Renal pelvis (tissue), 12 donors: ENCODE data around the gene OR2H2. TPM values are rescaled to one million over a fixed set of nuclear protein-coding genes. Genes with fewer than 3 reads are reported as not detected.

Experiments
- DNase-seq: peaks from one replicate; pipeline ENCODE4 v3.0.0-alpha.2; 2013
- long read RNA-seq, 16 experiments: transcript quantifications; one replicate each; lab custom pipeline, GENCODE V29; 2026
- polyA plus RNA-seq, 3 donors: library from polyadenylated mRNA; unstranded; fragments of 120-200 nt; gene quantifications; one replicate each; pipeline ENCODE4 v1.2.1, GENCODE V29; 2013; ENCODE audit not compliant: insufficient read length in 3 of 3

OR2H2 gene
- polyA plus RNA-seq = under 1 TPM; 0.13 to 0.22 (median 0.16) TPM
- long read RNA-seq, donor 1 = 0 reads
- long read RNA-seq, donor 2, partial matches to known transcripts = 18 of 20 reads
- long read RNA-seq, donor 2, other reads (novel, unspliced or antisense) = 0 of 20 reads
- long read RNA-seq, donor 3 = 0 reads
- long read RNA-seq, donor 4 = 0 reads
- long read RNA-seq, donor 5 = 0 reads
- long read RNA-seq, donor 6 = 0 reads
- long read RNA-seq, donor 7, partial matches to known transcripts = 0 of 1 reads
- long read RNA-seq, donor 7, other reads (novel, unspliced or antisense) = 0 of 1 reads
- long read RNA-seq, donor 8 = 0 reads
- long read RNA-seq, donor 9, partial matches to known transcripts = 0 of 3 reads
- long read RNA-seq, donor 9, other reads (novel, unspliced or antisense) = 0 of 3 reads
- long read RNA-seq, donor 10, partial matches to known transcripts = 0 of 1 reads
- long read RNA-seq, donor 10, other reads (novel, unspliced or antisense) = 0 of 1 reads
- long read RNA-seq, donor 11 = 0 reads
- long read RNA-seq, donor 12, partial matches to known transcripts = 0 of 1 reads
- long read RNA-seq, donor 12, other reads (novel, unspliced or antisense) = 0 of 1 reads
- long read RNA-seq, donor 13 = 0 reads
- long read RNA-seq, donor 14 = 0 reads
- long read RNA-seq, donor 15 = 0 reads
- long read RNA-seq, donor 16 = 0 reads

DNA sequence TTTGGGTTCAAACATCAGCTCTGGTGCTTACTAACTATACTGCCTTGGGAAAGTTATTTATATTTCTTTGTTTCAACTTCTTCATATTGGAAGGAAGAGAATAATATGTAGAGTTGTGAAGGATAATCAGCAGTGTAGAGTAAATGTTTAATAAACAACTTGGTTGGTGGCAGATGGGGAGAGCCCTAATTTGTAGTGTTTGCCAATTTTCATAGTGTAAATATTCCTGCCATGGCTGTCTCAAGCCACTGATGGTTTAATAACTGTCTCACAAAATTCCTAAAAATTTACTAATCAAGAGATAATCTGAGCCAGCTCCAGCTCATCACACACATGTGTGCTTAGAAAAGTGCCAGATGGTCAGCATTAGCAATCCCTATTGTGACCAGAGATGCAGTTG is at the start of gene OR2H2:
Gene OR2H2 (plus strand): TSS at position 301 of the 400 bp plus-strand sequence. CDS start 2,824 bp downstream, outside the sequence.
- DNase-seq = no peak

GRCh38 chr6:29537714-29538403 is 47.1 kb upstream of the OR2H2 start:
- DNase-seq = no peak

- no peak for DNase-seq
Measured at GRCh38 chr6:29547573-29547972, 37.3 kb upstream of the OR2H2 start.

DNA sequence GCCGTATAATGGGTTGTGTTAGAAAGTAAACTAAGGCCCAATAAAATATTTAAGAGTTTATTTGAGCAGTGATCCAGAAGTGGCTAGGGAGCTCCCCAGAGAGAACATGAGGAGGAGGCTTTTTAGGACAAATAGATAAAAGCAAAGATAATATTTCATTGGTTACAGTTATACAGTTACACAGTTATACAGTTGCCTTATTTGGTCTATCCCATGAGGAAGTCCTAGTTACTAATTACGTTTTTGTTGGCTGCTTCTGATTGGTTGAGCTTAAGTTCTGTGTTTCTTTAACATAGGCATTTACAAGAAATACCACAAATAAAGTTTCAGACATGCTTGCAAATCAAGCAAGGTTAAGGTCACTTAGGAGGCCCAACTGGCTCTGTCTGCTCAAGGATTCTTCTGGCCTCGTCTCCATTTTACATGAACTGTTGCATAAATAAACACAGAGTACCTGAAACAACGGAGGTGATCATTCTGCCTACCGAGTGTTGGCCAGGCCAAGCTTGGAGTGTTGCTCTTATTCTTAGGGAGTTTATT is 32.3 kb upstream of the OR2H2 start:
- peak; percentile 69 for DNase-seq

DNA sequence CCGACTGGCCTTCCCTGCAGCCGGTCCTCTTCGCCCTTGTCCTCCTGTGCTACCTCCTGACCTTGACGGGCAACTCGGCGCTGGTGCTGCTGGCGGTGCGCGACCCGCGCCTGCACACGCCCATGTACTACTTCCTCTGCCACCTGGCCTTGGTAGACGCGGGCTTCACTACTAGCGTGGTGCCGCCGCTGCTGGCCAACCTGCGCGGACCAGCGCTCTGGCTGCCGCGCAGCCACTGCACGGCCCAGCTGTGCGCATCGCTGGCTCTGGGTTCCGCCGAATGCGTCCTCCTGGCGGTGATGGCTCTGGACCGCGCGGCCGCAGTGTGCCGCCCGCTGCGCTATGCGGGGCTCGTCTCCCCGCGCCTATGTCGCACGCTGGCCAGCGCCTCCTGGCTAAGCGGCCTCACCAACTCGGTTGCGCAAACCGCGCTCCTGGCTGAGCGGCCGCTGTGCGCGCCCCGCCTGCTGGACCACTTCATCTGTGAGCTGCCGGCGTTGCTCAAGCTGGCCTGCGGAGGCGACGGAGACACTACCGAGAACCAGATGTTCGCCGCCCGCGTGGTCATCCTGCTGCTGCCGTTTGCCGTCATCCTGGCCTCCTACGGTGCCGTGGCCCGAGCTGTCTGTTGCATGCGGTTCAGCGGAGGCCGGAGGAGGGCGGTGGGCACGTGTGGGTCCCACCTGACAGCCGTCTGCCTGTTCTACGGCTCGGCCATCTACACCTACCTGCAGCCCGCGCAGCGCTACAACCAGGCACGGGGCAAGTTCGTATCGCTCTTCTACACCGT is 31.5 kb upstream of the OR2H2 start:
- peak; percentile 48 for DNase-seq

- DNase-seq = no peak
Measured at GRCh38 chr6:29554764-29555163, 30.2 kb upstream of the OR2H2 start.

GRCh38 chr6:29557320-29557719 is 27.6 kb upstream of the OR2H2 start:
- DNase-seq = no peak

- no peak for DNase-seq
Measured at GRCh38 chr6:29558439-29559079, 26.4 kb upstream of the OR2H2 start.

DNA sequence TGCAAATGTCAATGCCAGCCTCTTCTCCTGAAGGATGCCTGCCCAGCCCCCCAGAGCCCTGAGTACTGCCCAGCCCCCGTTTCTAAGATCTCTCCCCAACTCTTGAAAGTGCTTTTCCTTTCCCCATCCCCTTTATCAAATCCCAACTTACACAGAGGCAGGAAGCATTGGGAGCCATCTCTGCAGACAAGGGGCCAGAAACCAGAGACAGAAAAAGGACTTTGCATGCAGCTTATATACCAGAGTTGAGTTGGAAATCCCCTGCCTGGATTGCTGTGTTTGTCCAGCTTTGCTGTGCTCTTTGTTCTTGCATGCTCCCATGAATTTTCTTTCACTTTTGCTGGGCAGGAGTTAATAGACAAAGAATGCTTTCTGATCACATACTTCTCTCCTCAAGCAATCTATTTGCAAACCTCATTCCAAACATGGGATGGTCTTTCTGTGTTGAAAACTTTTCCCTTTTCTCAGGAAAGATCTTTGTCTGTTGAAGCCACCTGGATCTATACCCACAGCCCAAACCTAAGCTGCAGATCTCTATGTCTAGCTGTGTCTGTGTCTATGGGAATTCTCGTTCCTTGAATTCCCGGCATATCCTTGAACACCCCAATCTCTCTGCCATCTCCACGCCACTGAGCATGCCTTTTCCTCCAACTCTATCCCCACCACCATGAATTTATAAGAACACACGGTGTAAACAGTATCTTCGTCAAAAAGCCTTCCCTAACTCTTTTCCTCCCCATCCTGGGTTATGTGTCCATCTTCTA is 25.2 kb upstream of the OR2H2 start, which contains the start of gene UBD:
Gene UBD (minus strand): TSS at position 209 of the 764 bp plus-strand sequence. CDS start 31 bp downstream, at position 178.
- no peak for DNase-seq

GRCh38 chr6:29561091-29561490 is 23.8 kb upstream of the OR2H2 start:
- no peak for DNase-seq

DNA sequence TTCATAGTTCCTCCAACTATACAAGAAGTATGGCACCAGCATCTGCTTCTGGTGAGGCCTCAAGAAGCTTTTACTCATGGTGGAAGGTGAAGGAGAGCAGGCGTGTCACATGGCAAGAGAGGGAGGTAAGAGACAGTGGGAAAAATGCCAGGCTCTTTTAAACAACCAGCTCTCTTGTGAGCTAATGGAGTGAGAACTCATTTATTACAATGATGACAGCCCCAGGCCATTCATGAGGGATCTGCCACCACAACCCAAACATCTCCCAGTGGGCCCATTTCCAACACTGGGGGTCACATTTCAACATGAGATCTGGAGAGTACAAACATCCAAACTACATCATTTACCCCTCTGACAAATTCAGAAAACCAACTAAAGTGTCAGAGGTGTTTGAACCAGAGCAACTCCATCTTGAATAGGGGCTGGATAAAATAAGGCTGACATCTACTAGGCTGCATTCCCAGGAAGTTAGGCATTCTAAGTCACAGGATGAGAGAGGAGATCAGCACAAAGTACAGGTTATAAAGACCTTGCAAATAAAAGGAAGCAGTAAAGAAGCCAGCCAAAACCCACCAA is 23.2 kb upstream of the OR2H2 start:
- DNase-seq = no peak

DNA sequence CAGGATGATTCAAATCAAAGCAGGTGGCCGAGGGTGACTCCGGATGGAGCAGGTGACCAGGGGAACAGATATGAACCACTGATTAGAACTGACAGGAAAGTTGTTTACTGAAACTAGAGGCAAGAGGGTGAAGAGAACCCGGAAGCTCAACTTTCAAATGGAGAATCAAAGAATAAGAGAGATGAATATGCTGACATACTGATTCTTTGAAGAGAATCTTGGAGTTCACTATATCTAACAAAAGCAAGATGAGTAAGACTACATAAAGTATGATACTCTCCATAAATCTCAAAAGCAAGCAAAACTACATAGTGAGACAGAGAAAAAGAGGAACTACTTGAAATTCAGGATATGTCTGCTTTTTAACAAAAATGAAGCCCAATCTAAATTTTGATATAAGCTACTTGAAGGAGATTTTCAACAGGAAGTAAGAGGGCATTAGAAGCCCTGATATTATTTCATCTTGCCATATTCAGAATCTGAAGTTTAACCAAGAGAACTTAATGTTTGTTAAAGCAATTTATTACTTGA is 21.4 kb upstream of the OR2H2 start:
- no peak for DNase-seq

DNA sequence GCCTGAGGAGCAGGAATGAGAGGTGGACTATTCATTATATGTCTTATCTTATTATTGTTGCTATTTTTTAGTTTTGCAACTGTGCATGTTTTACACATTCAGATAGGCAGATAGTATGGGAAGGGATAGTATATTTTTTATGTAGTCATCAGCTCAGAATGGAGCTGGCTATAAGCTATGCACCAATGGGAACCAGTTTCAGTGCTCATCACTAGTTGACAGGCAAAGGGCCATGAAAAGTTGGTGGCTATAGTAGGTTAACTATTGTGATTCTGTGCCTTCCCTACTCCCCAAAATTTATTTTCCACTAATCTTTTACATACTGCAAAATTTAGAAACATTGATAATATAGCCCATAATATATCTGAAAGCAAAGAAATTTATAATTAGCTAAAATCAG is 20.0 kb upstream of the OR2H2 start:
- DNase-seq = no peak

GRCh38 chr6:29566856-29567255 is 18.1 kb upstream of the OR2H2 start:
- no peak for DNase-seq

- DNase-seq = no peak
Measured at GRCh38 chr6:29567541-29567940, 17.4 kb upstream of the OR2H2 start.

- no peak for DNase-seq
Measured at GRCh38 chr6:29567991-29568390, 16.9 kb upstream of the OR2H2 start.

DNA sequence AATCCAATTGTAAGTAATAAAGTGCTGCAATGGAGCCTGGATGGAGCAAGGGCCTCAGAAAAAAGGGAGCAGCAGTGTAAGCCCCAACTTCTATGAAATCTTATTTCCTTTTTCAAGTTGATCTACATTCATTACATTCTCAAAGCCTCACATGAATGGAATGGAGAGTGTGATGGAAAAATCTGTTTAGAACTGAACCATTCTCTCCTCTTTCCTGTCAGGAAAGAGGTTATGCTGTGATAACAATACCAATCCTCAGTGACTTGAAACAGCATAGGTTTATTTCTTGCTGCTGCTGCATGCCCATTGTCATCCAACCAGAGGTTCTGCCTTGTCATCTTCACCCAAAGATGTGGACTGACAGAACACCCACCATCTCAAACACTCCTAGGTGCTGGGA is 8.9 kb upstream of the OR2H2 start:
- DNase-seq = no peak

DNA sequence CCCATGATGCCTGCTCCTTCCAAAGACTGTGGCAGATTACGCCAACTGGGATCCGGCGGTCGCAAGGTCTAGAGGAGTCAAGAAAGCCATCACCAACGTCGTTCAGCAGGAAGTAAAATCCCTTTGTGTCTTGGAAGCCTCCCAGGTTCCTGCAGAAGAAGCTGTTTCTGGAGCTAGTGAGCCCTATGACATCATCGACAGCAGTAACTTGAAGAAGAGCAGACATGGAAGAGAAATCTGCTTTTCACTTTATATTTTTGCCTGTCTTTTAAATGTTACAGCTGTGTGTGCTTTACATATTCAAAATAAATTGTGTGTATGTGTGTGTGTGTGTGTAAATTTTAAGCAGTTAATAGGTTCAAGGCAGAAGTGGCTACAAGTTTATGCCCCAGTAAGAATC is 7.4 kb upstream of the OR2H2 start:
- DNase-seq = no peak

- peak; percentile 38 for DNase-seq
Measured at GRCh38 chr6:29589423-29590048, 4.6 kb downstream of the OR2H2 start.
